Calu3 (cell line): ENCODE data around the gene HNRNPC. TPM values are rescaled to one million over a fixed set of nuclear protein-coding genes. Genes with fewer than 3 reads are reported as not detected.

Experiments
- BruUV-seq: library from RNA; stranded (reverse); fragments of 400-500 nt; replicated peaks from 2 replicates; lab custom pipeline; 2021; lab: Mats Ljungman, UMichigan
- CTCF ChIA-PET: fragments of 300-600 bp; sonication (Branson Sonifier 250); formaldehyde crosslinking; loops from one replicate; lab custom pipeline; 2022; ENCODE audit warnings: antibody characterized with exemption; lab: Charles Lee
- DNase-seq: peaks from one replicate; pipeline ENCODE4 v3.0.0; 2022
- H3K27ac Mint-ChIP-seq: one replicate; pipeline ENCODE4 v1.8.0; 2022; ENCODE audit warnings: mixed read lengths; ENCODE audit not compliant: unreplicated experiment
- H3K27me3 Mint-ChIP-seq: one replicate; pipeline ENCODE4 v1.8.0; 2022; ENCODE audit warnings: mixed read lengths; ENCODE audit not compliant: unreplicated experiment
- H3K36me3 Mint-ChIP-seq: one replicate; pipeline ENCODE4 v1.8.0; 2022; ENCODE audit warnings: mild to moderate bottlenecking, moderate library complexity, mixed read lengths; ENCODE audit not compliant: insufficient read depth, unreplicated experiment
- H3K4me1 Mint-ChIP-seq: one replicate; pipeline ENCODE4 v1.8.0; 2022; ENCODE audit warnings: mild to moderate bottlenecking, low read depth, mixed read lengths; ENCODE audit not compliant: unreplicated experiment
- H3K4me3 Mint-ChIP-seq: one replicate; pipeline ENCODE4 v1.8.0; 2022; ENCODE audit warnings: mild to moderate bottlenecking, low read depth, moderate library complexity, mixed read lengths; ENCODE audit not compliant: unreplicated experiment
- H3K9me3 Mint-ChIP-seq: one replicate; pipeline ENCODE4 v1.8.0; 2022; ENCODE audit warnings: low read depth, mixed read lengths; ENCODE audit not compliant: unreplicated experiment
- CTCF ChIP-seq: fragments of 200-600 bp; IDR thresholded peaks from one replicate; pipeline ENCODE4 v1.8.0; 2022; ENCODE audit warnings: antibody characterized with exemption; ENCODE audit not compliant: unreplicated experiment
- intact Hi-C: fragments of 100-400 bp; cut with micrococcal nuclease; formaldehyde crosslinking; loops from one replicate; pipeline ENCODE4 v1.10.0; 2022; ENCODE audit not compliant: unreplicated experiment
- total RNA-seq: library from RNA; stranded (reverse); gene quantifications from 2 replicates; pipeline ENCODE4 v1.2.3, GENCODE V29; 2022

The HNRNPC gene
- total RNA-seq, 1 experiment from 2014 or later, result 476 TPM

DNA sequence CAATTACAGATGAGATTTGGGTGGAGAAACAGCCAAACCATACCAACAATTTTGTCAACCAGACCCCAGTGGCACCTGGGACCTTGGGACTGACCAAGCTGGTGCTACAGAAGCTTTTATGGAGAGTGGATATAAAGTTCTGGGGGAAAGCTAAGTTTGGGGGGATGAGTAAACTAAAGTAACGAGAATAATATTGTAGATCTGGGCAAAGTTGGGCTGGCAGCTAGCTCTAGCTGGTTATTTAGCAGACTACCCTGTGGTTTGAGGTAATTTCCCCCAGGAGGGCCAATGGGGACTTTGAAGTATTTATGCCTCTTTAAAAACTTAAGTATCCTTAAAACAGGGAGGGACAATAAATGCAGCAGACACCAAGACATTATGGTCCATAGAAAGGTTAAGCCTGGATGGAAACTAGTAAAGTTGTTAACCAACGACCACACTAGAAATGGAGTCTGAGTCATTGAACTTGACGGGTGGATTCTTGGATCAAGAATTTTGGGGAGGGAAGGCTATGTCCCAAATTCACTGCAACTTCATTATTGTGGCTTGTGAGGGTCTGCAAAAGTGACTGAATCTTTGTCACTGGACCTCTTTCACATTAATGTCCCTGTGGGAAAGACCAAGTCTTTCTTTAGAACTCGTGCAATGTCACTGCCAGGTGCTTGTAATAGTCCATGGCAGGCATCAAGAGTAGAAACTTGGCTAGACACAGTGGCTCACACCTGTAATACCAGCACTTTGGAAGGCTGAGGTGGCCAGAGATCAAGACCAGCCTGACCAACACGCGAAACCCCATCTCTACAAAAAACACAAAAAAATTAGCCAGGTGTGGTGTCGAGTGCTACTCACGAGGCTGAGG is 64.8 kb downstream of the HNRNPC start:
- BruUV-seq, result no TSS peak
- H3K9me3 Mint-ChIP-seq, result no peaks in the 10 kb centered on the region
- no peak for TF ChIP-seq CTCF

DNA sequence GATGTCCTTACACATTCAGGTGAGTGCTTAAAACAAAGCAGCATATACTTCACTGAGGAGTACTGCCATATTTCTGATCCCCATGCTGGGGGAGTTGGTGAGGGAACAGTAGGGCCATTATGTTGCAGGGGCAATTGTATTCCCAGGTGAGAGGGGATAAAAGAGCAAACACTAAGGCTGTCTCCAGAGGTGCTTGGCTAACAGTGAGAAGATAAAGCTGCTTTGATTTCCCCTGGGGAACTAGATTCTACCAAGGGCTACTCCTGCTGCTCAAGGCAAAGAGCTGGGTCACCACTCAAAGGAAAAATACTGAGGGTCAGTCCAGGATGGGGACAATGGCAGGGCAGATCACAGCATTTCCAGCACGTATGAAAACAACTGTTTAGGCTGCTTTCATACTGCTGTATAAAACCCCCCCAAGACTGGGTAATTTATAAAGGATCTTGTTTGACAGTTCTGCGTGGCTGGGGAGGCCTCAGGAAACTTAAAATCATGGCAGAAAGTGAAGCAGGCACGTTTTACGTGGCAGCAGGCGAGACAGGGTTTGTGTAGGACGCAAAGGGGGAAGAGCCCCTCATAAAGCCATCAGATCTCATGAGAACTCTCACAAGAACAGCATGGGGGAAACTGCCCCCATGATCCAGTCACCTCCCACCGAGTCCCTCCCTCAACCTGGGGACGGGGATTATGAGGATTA is 65.6 kb downstream of the HNRNPC start:
- H3K4me3 Mint-ChIP-seq, result no peak overlapping the region
- DNase-seq, result no peak
- CTCF ChIA-PET, result no interaction called here
- intact Hi-C loops, result no loop called here
- H3K36me3 Mint-ChIP-seq, result peaks cover 89% of the 10 kb centered on the region
- no peaks in the 10 kb centered on the region for H3K27me3 Mint-ChIP-seq
- no TSS peak for BruUV-seq
- no peaks in the 10 kb centered on the region for H3K9me3 Mint-ChIP-seq
- peak overlapping the region; percentile 79 for H3K27ac Mint-ChIP-seq
- H3K4me1 Mint-ChIP-seq, result peaks cover 29% of the 10 kb centered on the region
- no peak for TF ChIP-seq CTCF

More for the DNA sequence above, 64.8 kb downstream of the HNRNPC start:
- CTCF ChIA-PET, result no interaction called here
- Mint-ChIP-seq H3K36me3 (peaks cover 91% of the 10 kb centered on the region), H3K4me3 (no peak overlapping the region), H3K27me3 (no peaks in the 10 kb centered on the region), H3K27ac (peak overlapping the region; percentile 79), H3K4me1 (peaks cover 29% of the 10 kb centered on the region)
- no peak for DNase-seq
- intact Hi-C loops, result no loop called here

- intact Hi-C loops, result no loop called here
- DNase-seq, result no peak
- CTCF ChIA-PET, result no interaction called here
- Mint-ChIP-seq H3K27ac (peak overlapping the region; percentile 79), H3K36me3 (peaks cover 89% of the 10 kb centered on the region), H3K4me3 (no peak overlapping the region), H3K27me3 (no peaks in the 10 kb centered on the region), H3K9me3 (no peaks in the 10 kb centered on the region), H3K4me1 (peaks cover 25% of the 10 kb centered on the region)
- BruUV-seq, result no TSS peak
- TF ChIP-seq CTCF, result no peak
These were observed 66.5 kb downstream of the HNRNPC start for GRCh38 chr14:21202463-21203358.
